ENCODE results near the gene VILL. TPM values are rescaled to one million over a fixed set of nuclear protein-coding genes. Genes with fewer than 3 reads are reported as not detected.
"Not testable (repeated sequence)": the region's sequence is repeated elsewhere in the genome, so short reads cannot be mapped to it uniquely, and the experiment has no call there.

The VILL gene
- polyA plus RNA-seq, 2 of the 4 experiments (the other 2 are of a cell fraction) = 0.05 to 0.22 TPM

GRCh38 chr3:37986479-37987314, 3.9 kb upstream of the VILL start (continued):
- TF ChIP-seq RNF2 (IDR thresholded peaks at IDR 0.05; ENCODE audit: borderline replicate concordance, low read depth) (no peak), HEYL (CRISPR knock-in tag; IDR thresholded peaks at IDR 0.05) (no peak)

- no CpG with 5 or more reads among the region's 2 CpGs for WGBS (ENCODE audit: missing lambda C conversion rate)
- ATAC-seq (peak in 1 of 2 experiments; percentile 18; a peak in 3 of 6 replicates), FAIRE-seq (no peak), DNase-seq (ENCODE audit: low read depth in 1 of 2, low spot score in 1 of 2) (no peak)
- Histone ChIP-seq H3K4me1 (peaks cover 14% of the 10 kb centered on the region), H3K4me2 (peak overlapping the region; percentile 51), H3K9me3 (no peaks in the 10 kb centered on the region), H3K4me3 (no peak overlapping the region), H3K27ac (peak overlapping the region; percentile 53 to 64; a peak in 5 of 6 replicates)
- TF ChIP-seq SREBF2 (IDR thresholded peaks at IDR 0.05) = no peak
- no peak for TF ChIP-seq POLR2AphosphoS2 (conservative IDR thresholded peaks at IDR 0.05; ENCODE audit: low read length)
- TF ChIP-seq FOXS1 (CRISPR knock-in tag; IDR thresholded peaks at IDR 0.05) = no peak
- no peak for TF ChIP-seq ELK1 (IDR thresholded peaks at IDR 0.05; ENCODE audit: low read depth, low read length)
- TF ChIP-seq ESRRA (IDR thresholded peaks at IDR 0.05; ENCODE audit: borderline replicate concordance, low read length) = no peak
- TF ChIP-seq CHD2 (IDR thresholded peaks at IDR 0.05; ENCODE audit: low read length, partially characterized antibody) = no peak
- TF ChIP-seq HOXB5 (CRISPR knock-in tag; IDR thresholded peaks at IDR 0.05) = no peak
- TF ChIP-seq USF2 (IDR thresholded peaks at IDR 0.05) = no peak
- CTCF ChIA-PET = interaction anchor here (0.6 to 1.5 kb wide), 4 partner anchors 9 to 65 kb away, joined by 3 to 6 read pairs (median 4); no protein-coding TSS in a partner anchor
- POLR2A ChIA-PET = no interaction called here
These were observed 3.3 kb upstream of the VILL start for GRCh38 chr3:37987315-37987697.

GRCh38 chr3:37987751-37988179, 2.8 kb upstream of the VILL start:
- H3K4me3 ChIP-seq = no peak overlapping the region
- DNase-seq (ENCODE audit: low read depth in 1 of 2, low spot score in 1 of 2) = no peak
- POLR2A ChIA-PET = no interaction called here
- H3K27ac ChIP-seq = peak overlapping the region in 1 of 2 experiments; percentile 64; a peak in 1 of 6 replicates
- WGBS (ENCODE audit: missing lambda C conversion rate) = 79% methylated on average over 7 of the region's 7 CpGs
- CTCF ChIA-PET = interaction anchor here (0.6 to 1.5 kb wide), 3 partner anchors 9 to 16 kb away, joined by 3 to 6 read pairs (median 4); no protein-coding TSS in a partner anchor
- ATAC-seq = no peak
- FAIRE-seq = no peak
- H3K4me1 ChIP-seq = peaks cover 14% of the 10 kb centered on the region
- no peak for TF ChIP-seq NPAS2 (CRISPR knock-in tag; IDR thresholded peaks at IDR 0.05; ENCODE audit: borderline replicate concordance)
- TF ChIP-seq MAX (IDR thresholded peaks at IDR 0.05) = no peak
- TF ChIP-seq PHF8 (IDR thresholded peaks at IDR 0.05; ENCODE audit: borderline replicate concordance, low read depth) = no peak
- no peak for TF ChIP-seq ZC3H11A (IDR thresholded peaks at IDR 0.05)
- H3K4me2 ChIP-seq = no peak overlapping the region; the same call in 2 of the 3 replicates
- no peaks in the 10 kb centered on the region for H3K9me3 ChIP-seq

GRCh38 chr3:37988376-37988775, 2.2 kb upstream of the VILL start:
- WGBS (ENCODE audit: missing lambda C conversion rate) = 89% methylated on average over 10 of the region's 10 CpGs
- CTCF ChIA-PET = interaction anchor here (1.2 to 1.5 kb wide), 2 partner anchors 8 to 16 kb away, joined by 3 to 6 read pairs; no protein-coding TSS in a partner anchor
- FAIRE-seq; H3K4me2 ChIP-seq; H3K27ac ChIP-seq; H3K9me3 ChIP-seq; POLR2A ChIA-PET; DNase-seq (ENCODE audit: low read depth in 1 of 2, low spot score in 1 of 2); H3K4me3 ChIP-seq; ATAC-seq: not testable (repeated sequence)
- H3K4me1 ChIP-seq = peaks cover 14% of the 10 kb centered on the region
